GM23338 (cell line): ENCODE results near the gene PLPP4. TPM values are rescaled to one million over a fixed set of nuclear protein-coding genes. Genes with fewer than 3 reads are reported as not detected.

Source experiments
- ATAC-seq: fragments of 200-7000 bp; cut with Tn5 transposase; 3 replicates; pipeline ENCODE4 v1.9.1; 2020
- DNase-seq: peaks from one replicate; pipeline ENCODE4 v3.0.0-alpha.2; 2015; ENCODE audit warnings: low spot score
- H2AFZ ChIP-seq: fragments of 200-600 bp; sonication (generic); 2 replicates; pipeline ENCODE4 v1.8.0; 2016; ENCODE audit warnings: antibody characterized with exemption, mild to moderate bottlenecking, moderate library complexity
- H3F3A ChIP-seq: fragments of 200-600 bp; sonication (generic); replicated peaks from 2 replicates; pipeline ENCODE4 v1.8.0; 2017; ENCODE audit warnings: antibody characterized with exemption, mixed run types, low read depth
- H3K27ac ChIP-seq: fragments of 200-600 bp; sonication (generic); 2 replicates; pipeline ENCODE4 v1.6.1; 2016; ENCODE audit warnings: low read depth
- H3K27me3 ChIP-seq: fragments of 200-600 bp; sonication (generic); 2 replicates; pipeline ENCODE4 v1.8.0; 2016; ENCODE audit warnings: mild to moderate bottlenecking, mixed run types, moderate library complexity; ENCODE audit not compliant: insufficient read depth
- H3K36me3 ChIP-seq: fragments of 200-600 bp; sonication (generic); 2 replicates; pipeline ENCODE4 v1.8.0; 2016; ENCODE audit warnings: mild to moderate bottlenecking; ENCODE audit not compliant: insufficient read depth
- H3K4me1 ChIP-seq: fragments of 200-600 bp; sonication (generic); 2 replicates; pipeline ENCODE4 v1.8.0; 2016; ENCODE audit warnings: mild to moderate bottlenecking, moderate library complexity; ENCODE audit not compliant: insufficient read depth
- H3K4me2 ChIP-seq: fragments of 200-600 bp; sonication (generic); 2 replicates; pipeline ENCODE4 v1.7.1; 2017; ENCODE audit warnings: mixed run types
- H3K4me3 ChIP-seq: fragments of 200-600 bp; sonication (generic); 2 replicates; pipeline ENCODE4 v1.6.1; 2016; ENCODE audit warnings: mixed run types
- H3K79me2 ChIP-seq: fragments of 200-600 bp; sonication (generic); replicated peaks from 2 replicates; pipeline ENCODE4 v1.8.0; 2017; ENCODE audit warnings: mild to moderate bottlenecking; ENCODE audit not compliant: insufficient read depth
- H3K9me2 ChIP-seq: fragments of 200-600 bp; sonication (generic); 2 replicates; pipeline ENCODE4 v1.8.0; 2017; ENCODE audit not compliant: insufficient read depth
- H4K20me1 ChIP-seq: fragments of 200-600 bp; sonication (generic); replicated peaks from 2 replicates; pipeline ENCODE4 v1.8.0; 2017; ENCODE audit warnings: mild to moderate bottlenecking; ENCODE audit not compliant: insufficient read depth
- H3K27ac Mint-ChIP-seq: 2 replicates; pipeline ENCODE4 v1.8.0; 2020; ENCODE audit warnings: inconsistent platforms, mild to moderate bottlenecking, moderate library complexity, mixed read lengths
- H3K27me3 Mint-ChIP-seq: 3 replicates; pipeline ENCODE4 v1.8.0; 2022; ENCODE audit warnings: low read depth, mild to moderate bottlenecking, moderate library complexity, mixed read lengths, inconsistent platforms; ENCODE audit not compliant: insufficient read depth, poor library complexity
- H3K36me3 Mint-ChIP-seq: 3 replicates; pipeline ENCODE4 v1.8.0; 2021; ENCODE audit warnings: low read depth, mild to moderate bottlenecking, inconsistent platforms, moderate library complexity, mixed read lengths
- H3K4me1 Mint-ChIP-seq: 3 replicates; pipeline ENCODE4 v1.8.0; 2020; ENCODE audit warnings: mild to moderate bottlenecking, inconsistent platforms, mixed read lengths
- H3K4me3 Mint-ChIP-seq: 3 replicates; pipeline ENCODE4 v1.8.0; 2021; ENCODE audit warnings: moderate library complexity, mild to moderate bottlenecking, inconsistent platforms, mixed read lengths
- H3K9me3 Mint-ChIP-seq: 3 replicates; pipeline ENCODE4 v1.8.0; 2020; ENCODE audit warnings: moderate library complexity, mild to moderate bottlenecking, inconsistent platforms, mixed read lengths
- CREB1 ChIP-seq: fragments of 250-450 bp; sonication (Bioruptor Pico); IDR thresholded peaks from 2 replicates; pipeline ENCODE4 v1.5.0; 2020; ENCODE audit warnings: low read depth, mild to moderate bottlenecking, moderate library complexity
- EZH2phosphoT487 ChIP-seq: fragments of 200-600 bp; sonication (generic); IDR thresholded peaks from one replicate; pipeline ENCODE4 v1.8.1; 2018; ENCODE audit warnings: antibody characterized with exemption; ENCODE audit not compliant: unreplicated experiment
- JUNB ChIP-seq: IDR thresholded peaks from one replicate; pipeline ENCODE4 v1.6.1; 2016; ENCODE audit warnings: antibody characterized with exemption; ENCODE audit not compliant: unreplicated experiment
- NANOG ChIP-seq: IDR thresholded peaks from 2 replicates; pipeline ENCODE4 v1.6.1; 2016; ENCODE audit warnings: antibody characterized with exemption, borderline replicate concordance
- POLR2AphosphoS5 ChIP-seq: IDR thresholded peaks from 2 replicates; pipeline ENCODE4 v1.6.1; 2016; ENCODE audit warnings: antibody characterized with exemption, low read depth
- STAT1 ChIP-seq: IDR thresholded peaks from one replicate; pipeline ENCODE4 v1.6.1; 2016; ENCODE audit warnings: antibody characterized with exemption; ENCODE audit not compliant: unreplicated experiment
- ZNF331 ChIP-seq: fragments of 250-450 bp; sonication (Bioruptor Pico); IDR thresholded peaks from 2 replicates; pipeline ENCODE4 v1.5.0; 2020; ENCODE audit warnings: low read depth, mild to moderate bottlenecking, moderate library complexity
- polyA plus RNA-seq: library from polyadenylated mRNA; unstranded; fragments of >200 nt; fragmentation: Nextera tagmentation; extraction: Ambion mirVana; gene quantifications from 2 replicates; pipeline ENCODE4 v1.2.1, GENCODE V29; 2016
- total RNA-seq: library from RNA; depleted of rRNA; stranded (reverse); fragments of >200 nt; shearing (Covaris generic); gene quantifications from 2 replicates; pipeline ENCODE4 v1.2.3, GENCODE V29; 2014
- TF ChIP-seq, protein P1 (sequence below): fragments of 250-450 bp; sonication (Bioruptor Pico); IDR thresholded peaks from 2 replicates; pipeline ENCODE4 v1.5.0; 2020; ENCODE audit warnings: mild to moderate bottlenecking, moderate library complexity
- TF ChIP-seq, protein P2 (sequence below): IDR thresholded peaks from one replicate; pipeline ENCODE4 v1.6.1; 2018; ENCODE audit warnings: antibody characterized with exemption; ENCODE audit not compliant: unreplicated experiment
- TF ChIP-seq, protein P3 (sequence below), 2 experiments: fragments of 200-600 bp in 1 of 2; sonication (generic) in 1 of 2; conservative IDR thresholded peaks; 2 replicates each; pipeline versions ENCODE4 v1.5.1 to v1.6.1; 2016 to 2017; ENCODE audit warnings: antibody characterized with exemption in 2 of 2, low read depth in 2 of 2, mild to moderate bottlenecking in 2 of 2, moderate library complexity in 1 of 2

Gene PLPP4
- total and polyA plus RNA-seq, 2 experiments from 2014 or later, result 0.24 to 0.31 TPM

DNA sequence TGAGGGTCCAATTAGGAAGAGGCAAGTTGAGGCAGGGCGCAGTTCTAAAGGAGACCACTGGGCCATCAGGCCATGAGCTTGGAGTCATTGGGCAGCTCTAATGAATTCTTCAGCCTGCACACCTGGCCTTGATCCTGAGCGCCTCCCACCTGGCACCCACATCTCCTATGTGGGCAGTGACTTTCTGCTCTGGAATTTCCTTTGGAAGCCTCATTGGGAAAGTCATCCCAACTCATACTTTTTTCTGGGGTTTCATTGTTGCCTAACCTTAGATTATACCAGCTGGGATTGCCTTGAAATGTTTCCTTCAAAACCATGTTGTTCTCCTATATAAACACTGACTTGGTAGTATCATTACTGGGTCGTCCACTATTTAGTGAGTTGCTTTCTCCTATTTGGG is 54.1 kb downstream of the PLPP4 start (continued):
- TF ChIP-seq, protein P1, sequence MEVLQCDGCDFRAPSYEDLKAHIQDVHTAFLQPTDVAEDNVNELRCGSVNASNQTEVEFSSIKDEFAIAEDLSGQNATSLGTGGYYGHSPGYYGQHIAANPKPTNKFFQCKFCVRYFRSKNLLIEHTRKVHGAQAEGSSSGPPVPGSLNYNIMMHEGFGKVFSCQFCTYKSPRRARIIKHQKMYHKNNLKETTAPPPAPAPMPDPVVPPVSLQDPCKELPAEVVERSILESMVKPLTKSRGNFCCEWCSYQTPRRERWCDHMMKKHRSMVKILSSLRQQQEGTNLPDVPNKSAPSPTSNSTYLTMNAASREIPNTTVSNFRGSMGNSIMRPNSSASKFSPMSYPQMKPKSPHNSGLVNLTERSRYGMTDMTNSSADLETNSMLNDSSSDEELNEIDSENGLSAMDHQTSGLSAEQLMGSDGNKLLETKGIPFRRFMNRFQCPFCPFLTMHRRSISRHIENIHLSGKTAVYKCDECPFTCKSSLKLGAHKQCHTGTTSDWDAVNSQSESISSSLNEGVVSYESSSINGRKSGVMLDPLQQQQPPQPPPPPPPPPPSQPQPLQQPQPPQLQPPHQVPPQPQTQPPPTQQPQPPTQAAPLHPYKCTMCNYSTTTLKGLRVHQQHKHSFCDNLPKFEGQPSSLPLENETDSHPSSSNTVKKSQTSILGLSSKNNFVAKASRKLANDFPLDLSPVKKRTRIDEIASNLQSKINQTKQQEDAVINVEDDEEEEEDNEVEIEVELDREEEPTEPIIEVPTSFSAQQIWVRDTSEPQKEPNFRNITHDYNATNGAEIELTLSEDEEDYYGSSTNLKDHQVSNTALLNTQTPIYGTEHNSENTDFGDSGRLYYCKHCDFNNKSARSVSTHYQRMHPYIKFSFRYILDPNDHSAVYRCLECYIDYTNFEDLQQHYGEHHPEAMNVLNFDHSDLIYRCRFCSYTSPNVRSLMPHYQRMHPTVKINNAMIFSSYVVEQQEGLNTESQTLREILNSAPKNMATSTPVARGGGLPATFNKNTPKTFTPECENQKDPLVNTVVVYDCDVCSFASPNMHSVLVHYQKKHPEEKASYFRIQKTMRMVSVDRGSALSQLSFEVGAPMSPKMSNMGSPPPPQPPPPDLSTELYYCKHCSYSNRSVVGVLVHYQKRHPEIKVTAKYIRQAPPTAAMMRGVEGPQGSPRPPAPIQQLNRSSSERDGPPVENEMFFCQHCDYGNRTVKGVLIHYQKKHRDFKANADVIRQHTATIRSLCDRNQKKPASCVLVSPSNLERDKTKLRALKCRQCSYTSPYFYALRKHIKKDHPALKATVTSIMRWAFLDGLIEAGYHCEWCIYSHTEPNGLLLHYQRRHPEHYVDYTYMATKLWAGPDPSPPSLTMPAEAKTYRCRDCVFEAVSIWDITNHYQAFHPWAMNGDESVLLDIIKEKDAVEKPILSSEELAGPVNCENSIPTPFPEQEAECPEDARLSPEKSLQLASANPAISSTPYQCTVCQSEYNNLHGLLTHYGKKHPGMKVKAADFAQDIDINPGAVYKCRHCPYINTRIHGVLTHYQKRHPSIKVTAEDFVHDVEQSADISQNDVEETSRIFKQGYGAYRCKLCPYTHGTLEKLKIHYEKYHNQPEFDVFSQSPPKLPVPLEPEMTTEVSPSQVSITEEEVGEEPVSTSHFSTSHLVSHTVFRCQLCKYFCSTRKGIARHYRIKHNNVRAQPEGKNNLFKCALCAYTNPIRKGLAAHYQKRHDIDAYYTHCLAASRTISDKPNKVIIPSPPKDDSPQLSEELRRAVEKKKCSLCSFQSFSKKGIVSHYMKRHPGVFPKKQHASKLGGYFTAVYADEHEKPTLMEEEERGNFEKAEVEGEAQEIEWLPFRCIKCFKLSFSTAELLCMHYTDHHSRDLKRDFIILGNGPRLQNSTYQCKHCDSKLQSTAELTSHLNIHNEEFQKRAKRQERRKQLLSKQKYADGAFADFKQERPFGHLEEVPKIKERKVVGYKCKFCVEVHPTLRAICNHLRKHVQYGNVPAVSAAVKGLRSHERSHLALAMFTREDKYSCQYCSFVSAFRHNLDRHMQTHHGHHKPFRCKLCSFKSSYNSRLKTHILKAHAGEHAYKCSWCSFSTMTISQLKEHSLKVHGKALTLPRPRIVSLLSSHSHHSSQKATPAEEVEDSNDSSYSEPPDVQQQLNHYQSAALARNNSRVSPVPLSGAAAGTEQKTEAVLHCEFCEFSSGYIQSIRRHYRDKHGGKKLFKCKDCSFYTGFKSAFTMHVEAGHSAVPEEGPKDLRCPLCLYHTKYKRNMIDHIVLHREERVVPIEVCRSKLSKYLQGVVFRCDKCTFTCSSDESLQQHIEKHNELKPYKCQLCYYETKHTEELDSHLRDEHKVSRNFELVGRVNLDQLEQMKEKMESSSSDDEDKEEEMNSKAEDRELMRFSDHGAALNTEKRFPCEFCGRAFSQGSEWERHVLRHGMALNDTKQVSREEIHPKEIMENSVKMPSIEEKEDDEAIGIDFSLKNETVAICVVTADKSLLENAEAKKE (CRISPR knock-in tag), result no peak
- TF ChIP-seq NANOG, result no peak

DNA sequence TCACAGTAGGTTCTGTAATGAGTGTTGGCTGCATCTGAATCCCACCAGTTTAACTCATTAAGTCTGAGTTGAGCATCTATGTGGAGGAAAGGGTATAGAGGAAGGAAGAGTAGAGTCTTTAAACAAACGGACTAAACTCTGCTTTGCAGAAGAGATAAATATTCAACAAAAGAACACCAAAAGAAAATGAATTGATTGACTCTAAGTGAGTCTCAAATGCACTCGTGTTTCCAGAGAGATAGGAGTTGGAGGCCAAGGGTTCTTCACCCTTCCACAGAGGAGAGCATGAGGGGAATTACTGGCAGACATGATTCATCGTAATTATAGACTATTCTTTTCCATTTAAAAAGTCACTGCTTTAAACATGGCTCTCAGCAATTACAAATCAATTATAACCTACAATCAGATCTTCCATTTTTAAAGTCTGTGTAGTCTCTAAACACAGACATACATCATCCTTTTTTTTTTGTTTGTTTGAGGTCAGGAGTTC is 56.3 kb downstream of the PLPP4 start:
- no peaks in the 10 kb centered on the region for H3F3A ChIP-seq
- no peaks in the 10 kb centered on the region for H3K27me3 ChIP-seq
- no peak overlapping the region for H3K4me3 ChIP-seq
- peaks cover 5% of the 10 kb centered on the region; the same call in 1 of the 2 replicates for H4K20me1 ChIP-seq
- DNase-seq, result no peak
- no peak for ATAC-seq
- Mint-ChIP-seq H3K27ac (no peak overlapping the region), H3K36me3 (no peaks in the 10 kb centered on the region), H3K27me3 (peaks cover 4% of the 10 kb centered on the region), H3K4me3 (no peak overlapping the region), H3K9me3 (no peaks in the 10 kb centered on the region), H3K4me1 (no peaks in the 10 kb centered on the region)
- H3K9me2 ChIP-seq, result no peaks in the 10 kb centered on the region
- H2AFZ ChIP-seq, result no peak overlapping the region
- H3K4me1 ChIP-seq, result no peaks in the 10 kb centered on the region
- H3K79me2 ChIP-seq, result no peaks in the 10 kb centered on the region
- H3K27ac ChIP-seq, result no peak overlapping the region
- no peaks in the 10 kb centered on the region for H3K36me3 ChIP-seq
- H3K4me2 ChIP-seq, result no peak overlapping the region
- no peak for TF ChIP-seq STAT1
- TF ChIP-seq, protein P2, sequence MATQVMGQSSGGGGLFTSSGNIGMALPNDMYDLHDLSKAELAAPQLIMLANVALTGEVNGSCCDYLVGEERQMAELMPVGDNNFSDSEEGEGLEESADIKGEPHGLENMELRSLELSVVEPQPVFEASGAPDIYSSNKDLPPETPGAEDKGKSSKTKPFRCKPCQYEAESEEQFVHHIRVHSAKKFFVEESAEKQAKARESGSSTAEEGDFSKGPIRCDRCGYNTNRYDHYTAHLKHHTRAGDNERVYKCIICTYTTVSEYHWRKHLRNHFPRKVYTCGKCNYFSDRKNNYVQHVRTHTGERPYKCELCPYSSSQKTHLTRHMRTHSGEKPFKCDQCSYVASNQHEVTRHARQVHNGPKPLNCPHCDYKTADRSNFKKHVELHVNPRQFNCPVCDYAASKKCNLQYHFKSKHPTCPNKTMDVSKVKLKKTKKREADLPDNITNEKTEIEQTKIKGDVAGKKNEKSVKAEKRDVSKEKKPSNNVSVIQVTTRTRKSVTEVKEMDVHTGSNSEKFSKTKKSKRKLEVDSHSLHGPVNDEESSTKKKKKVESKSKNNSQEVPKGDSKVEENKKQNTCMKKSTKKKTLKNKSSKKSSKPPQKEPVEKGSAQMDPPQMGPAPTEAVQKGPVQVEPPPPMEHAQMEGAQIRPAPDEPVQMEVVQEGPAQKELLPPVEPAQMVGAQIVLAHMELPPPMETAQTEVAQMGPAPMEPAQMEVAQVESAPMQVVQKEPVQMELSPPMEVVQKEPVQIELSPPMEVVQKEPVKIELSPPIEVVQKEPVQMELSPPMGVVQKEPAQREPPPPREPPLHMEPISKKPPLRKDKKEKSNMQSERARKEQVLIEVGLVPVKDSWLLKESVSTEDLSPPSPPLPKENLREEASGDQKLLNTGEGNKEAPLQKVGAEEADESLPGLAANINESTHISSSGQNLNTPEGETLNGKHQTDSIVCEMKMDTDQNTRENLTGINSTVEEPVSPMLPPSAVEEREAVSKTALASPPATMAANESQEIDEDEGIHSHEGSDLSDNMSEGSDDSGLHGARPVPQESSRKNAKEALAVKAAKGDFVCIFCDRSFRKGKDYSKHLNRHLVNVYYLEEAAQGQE, result no peak
- no peak for TF ChIP-seq NANOG
- TF ChIP-seq CREB1 (CRISPR knock-in tag), result no peak
- TF ChIP-seq, protein P3, sequence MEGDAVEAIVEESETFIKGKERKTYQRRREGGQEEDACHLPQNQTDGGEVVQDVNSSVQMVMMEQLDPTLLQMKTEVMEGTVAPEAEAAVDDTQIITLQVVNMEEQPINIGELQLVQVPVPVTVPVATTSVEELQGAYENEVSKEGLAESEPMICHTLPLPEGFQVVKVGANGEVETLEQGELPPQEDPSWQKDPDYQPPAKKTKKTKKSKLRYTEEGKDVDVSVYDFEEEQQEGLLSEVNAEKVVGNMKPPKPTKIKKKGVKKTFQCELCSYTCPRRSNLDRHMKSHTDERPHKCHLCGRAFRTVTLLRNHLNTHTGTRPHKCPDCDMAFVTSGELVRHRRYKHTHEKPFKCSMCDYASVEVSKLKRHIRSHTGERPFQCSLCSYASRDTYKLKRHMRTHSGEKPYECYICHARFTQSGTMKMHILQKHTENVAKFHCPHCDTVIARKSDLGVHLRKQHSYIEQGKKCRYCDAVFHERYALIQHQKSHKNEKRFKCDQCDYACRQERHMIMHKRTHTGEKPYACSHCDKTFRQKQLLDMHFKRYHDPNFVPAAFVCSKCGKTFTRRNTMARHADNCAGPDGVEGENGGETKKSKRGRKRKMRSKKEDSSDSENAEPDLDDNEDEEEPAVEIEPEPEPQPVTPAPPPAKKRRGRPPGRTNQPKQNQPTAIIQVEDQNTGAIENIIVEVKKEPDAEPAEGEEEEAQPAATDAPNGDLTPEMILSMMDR (conservative IDR thresholded peaks at IDR 0.05; ENCODE audit: low read depth in 2 of 2), result no peak
- no peak for TF ChIP-seq EZH2phosphoT487
- no peak for TF ChIP-seq ZNF331 (CRISPR knock-in tag)
- TF ChIP-seq POLR2AphosphoS5, result no peak
- no peak for TF ChIP-seq JUNB
